ENCODE measurements around the gene REPS1.

The REPS1 gene

DNA sequence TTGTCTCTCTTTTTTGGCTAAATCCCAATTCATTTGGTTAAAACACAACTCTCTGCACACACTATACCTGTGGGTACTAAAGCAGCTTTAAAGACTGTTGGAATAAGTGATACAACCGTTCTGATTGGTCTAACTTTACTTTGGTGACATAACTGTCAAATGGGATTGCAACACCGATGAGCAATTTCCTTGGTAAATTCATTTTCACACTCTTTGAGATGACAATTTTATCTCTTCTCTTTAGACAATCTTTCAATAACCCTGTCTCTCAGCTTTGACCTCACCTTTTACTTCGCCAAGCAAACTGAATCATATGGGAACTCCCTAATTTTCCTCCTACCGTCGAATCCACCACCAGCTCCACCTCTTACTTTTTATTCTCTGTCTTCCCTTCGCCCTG, 131.4 kb downstream of the REPS1 start:
- Histone ChIP-seq H3K23ac (ENCODE audit: low read length) (no peak overlapping the region), H3K36me3 (ENCODE audit: control insufficient read depth in 1 of 2, insufficient read depth in 2 of 2, low read length in 2 of 2) (no peaks in the 10 kb centered on the region), H3K27me3 (ENCODE audit: insufficient read depth, low read length) (no peaks in the 10 kb centered on the region), H2BK5ac (ENCODE audit: low read depth, low read length, poor library complexity) (no peak overlapping the region), H3K4me1 (ENCODE audit: control insufficient read depth in 1 of 2, insufficient read depth in 2 of 2, low read length in 2 of 2) (no peaks in the 10 kb centered on the region), H2BK120ac (ENCODE audit: insufficient read depth, low read length, poor library complexity) (no peak overlapping the region), H4K12ac (ENCODE audit: low read depth, low read length) (no peak overlapping the region), H3K4me2 (ENCODE audit: low read length) (no peak overlapping the region), H4K8ac (ENCODE audit: low read depth, low read length) (no peak overlapping the region), H4K91ac (ENCODE audit: low read depth, low read length) (no peak overlapping the region), H3K18ac (ENCODE audit: low read length) (no peak overlapping the region), H3K4ac (ENCODE audit: low read depth, low read length) (no peak overlapping the region), H3K4me3 (ENCODE audit: low read depth, low read length) (no peak overlapping the region), H3K9ac (ENCODE audit: low read length) (no peak overlapping the region), H2AK5ac (ENCODE audit: low read length) (no peak overlapping the region), H3K9me3 (ENCODE audit: insufficient read depth, low read depth, low read length) (no peaks in the 10 kb centered on the region), H3K14ac (ENCODE audit: low read length) (no peak overlapping the region), H2AFZ (ENCODE audit: insufficient read depth, low read length, poor library complexity) (no peak overlapping the region), H3K79me1 (ENCODE audit: low read length) (no peaks in the 10 kb centered on the region), H3K79me2 (ENCODE audit: control insufficient read depth, insufficient read depth, low read length, poor library complexity) (no peaks in the 10 kb centered on the region), H3K27ac (ENCODE audit: low read depth, low read length) (no peak overlapping the region), H2BK12ac (ENCODE audit: low read length) (no peak overlapping the region)
- WGBS (ENCODE audit: extremely low coverage, insufficient coverage, insufficient read length), result no CpG with 5 or more reads among the region's 6 CpGs
- no peak for DNase-seq

All from trophoblast cell (in vitro differentiated cells and primary cell).